ENCODE data around the gene SULF2. TPM values are rescaled to one million over a fixed set of nuclear protein-coding genes. Genes with fewer than 3 reads are reported as not detected.

Gene SULF2
- total and polyA plus RNA-seq, 2 experiments from 2014 or later: 49.0 to 66.6 TPM

DNA sequence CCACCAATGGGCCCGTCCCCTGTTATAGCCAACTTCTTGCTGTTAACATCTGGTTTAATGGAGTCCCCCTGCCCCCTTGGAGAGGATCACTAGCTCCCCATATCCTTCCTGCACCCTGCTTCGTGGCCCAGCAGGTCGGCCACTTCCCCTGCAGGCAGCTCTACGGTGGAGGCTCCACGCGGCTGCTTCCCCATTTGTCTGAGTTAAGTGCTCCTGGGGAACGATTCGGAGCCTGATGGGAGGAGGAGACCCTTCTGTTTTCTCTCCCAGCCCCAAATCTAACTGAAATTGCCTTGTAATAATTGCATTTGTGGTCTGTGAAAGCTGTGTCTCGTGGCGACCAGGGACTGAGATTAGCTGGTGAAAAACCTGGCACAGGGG is 74.6 kb downstream of the SULF2 start:
- H2AFZ ChIP-seq: no peak overlapping the region
- H3K36me3 ChIP-seq (replicated peaks; ENCODE audit: insufficient read depth, low read depth): no peaks in the 10 kb centered on the region
- no peak for TF ChIP-seq EZH2 (IDR thresholded peaks at IDR 0.05; ENCODE audit: borderline replicate concordance)
- TF ChIP-seq EZH2phosphoT487 (IDR thresholded peaks at IDR 0.05; ENCODE audit: low read depth, severe bottlenecking, unreplicated experiment): no peak
- TF ChIP-seq, protein P1, sequence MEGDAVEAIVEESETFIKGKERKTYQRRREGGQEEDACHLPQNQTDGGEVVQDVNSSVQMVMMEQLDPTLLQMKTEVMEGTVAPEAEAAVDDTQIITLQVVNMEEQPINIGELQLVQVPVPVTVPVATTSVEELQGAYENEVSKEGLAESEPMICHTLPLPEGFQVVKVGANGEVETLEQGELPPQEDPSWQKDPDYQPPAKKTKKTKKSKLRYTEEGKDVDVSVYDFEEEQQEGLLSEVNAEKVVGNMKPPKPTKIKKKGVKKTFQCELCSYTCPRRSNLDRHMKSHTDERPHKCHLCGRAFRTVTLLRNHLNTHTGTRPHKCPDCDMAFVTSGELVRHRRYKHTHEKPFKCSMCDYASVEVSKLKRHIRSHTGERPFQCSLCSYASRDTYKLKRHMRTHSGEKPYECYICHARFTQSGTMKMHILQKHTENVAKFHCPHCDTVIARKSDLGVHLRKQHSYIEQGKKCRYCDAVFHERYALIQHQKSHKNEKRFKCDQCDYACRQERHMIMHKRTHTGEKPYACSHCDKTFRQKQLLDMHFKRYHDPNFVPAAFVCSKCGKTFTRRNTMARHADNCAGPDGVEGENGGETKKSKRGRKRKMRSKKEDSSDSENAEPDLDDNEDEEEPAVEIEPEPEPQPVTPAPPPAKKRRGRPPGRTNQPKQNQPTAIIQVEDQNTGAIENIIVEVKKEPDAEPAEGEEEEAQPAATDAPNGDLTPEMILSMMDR (IDR thresholded peaks at IDR 0.05; ENCODE audit: poor library complexity): no peak
- H3K27me3 ChIP-seq: no peaks in the 10 kb centered on the region
- H4K20me1 ChIP-seq (ENCODE audit: insufficient read depth, poor library complexity, severe bottlenecking): no peaks in the 10 kb centered on the region
- H3K4me3 ChIP-seq: no peak overlapping the region
- 86% methylated on average over 10 of the region's 10 CpGs for WGBS (ENCODE audit: low lambda C conversion rate, missing lambda C conversion rate)
- no peaks in the 10 kb centered on the region for H3K79me2 ChIP-seq
- no peaks in the 10 kb centered on the region for H3K9me2 ChIP-seq (replicated peaks; ENCODE audit: insufficient read depth)
- no peak overlapping the region for H3K27ac ChIP-seq
- no peak overlapping the region for H3K4me2 ChIP-seq
- no peak for DNase-seq (ENCODE audit: low spot score)
- H3K4me1 ChIP-seq (ENCODE audit: insufficient read depth): peaks cover 9% of the 10 kb centered on the region
- no peaks in the 10 kb centered on the region for H3K9me3 ChIP-seq (ENCODE audit: low read depth)

DNA sequence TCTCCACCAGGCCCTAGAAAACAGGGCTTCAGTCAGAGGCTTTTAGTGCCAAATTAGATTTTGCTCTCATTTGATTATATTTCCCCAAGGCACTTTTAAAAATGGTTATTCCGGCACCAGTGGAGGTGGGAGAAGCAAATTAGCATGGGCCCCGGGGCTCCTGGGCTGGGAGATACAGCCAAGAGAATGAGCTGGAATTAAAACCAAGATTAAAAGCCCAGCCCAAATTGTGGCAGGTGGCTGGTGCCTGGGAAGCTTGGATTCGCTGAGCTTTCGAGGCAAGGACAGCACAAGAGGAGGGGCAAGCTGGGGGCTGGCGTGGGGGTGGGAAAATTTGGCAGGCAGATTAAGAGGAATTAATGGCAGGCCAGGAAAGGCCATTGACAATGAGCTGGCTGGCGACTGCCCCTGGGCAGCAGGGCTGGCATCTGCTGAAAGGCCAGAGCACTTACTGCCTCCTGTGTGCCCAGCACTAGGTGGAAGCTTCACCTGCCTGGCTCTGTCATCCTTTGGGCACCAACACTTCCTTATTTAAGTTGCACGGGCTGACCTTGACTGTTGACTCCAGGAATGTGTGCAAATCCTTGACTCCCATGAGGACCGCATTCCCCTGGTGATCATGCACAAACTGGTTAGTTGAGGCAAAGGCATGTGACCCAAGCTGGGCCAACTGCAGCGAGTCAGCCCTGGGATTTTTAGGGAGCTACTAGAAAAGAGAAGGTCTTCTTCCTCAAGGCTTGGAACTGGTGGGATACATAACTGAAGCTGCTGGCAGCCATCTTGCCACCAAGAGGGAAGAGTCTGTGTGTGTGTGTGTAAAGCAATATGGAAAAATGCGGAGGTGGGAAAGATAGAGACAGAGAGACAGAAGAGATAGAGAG is 76.1 kb downstream of the SULF2 start:
- no peak overlapping the region for H3K4me3 ChIP-seq
- no peak overlapping the region for H3K27ac ChIP-seq
- H2AFZ ChIP-seq: no peak overlapping the region
- no peaks in the 10 kb centered on the region for H3K79me2 ChIP-seq
- no peaks in the 10 kb centered on the region for H3K27me3 ChIP-seq
- H3K9me3 ChIP-seq (ENCODE audit: low read depth): no peaks in the 10 kb centered on the region
- TF ChIP-seq EZH2 (IDR thresholded peaks at IDR 0.05; ENCODE audit: borderline replicate concordance): no peak
- TF ChIP-seq EZH2phosphoT487 (IDR thresholded peaks at IDR 0.05; ENCODE audit: low read depth, severe bottlenecking, unreplicated experiment): no peak
- TF ChIP-seq, protein P1 (IDR thresholded peaks at IDR 0.05; ENCODE audit: poor library complexity): no peak
- H4K20me1 ChIP-seq (ENCODE audit: insufficient read depth, poor library complexity, severe bottlenecking): no peaks in the 10 kb centered on the region
- H3K4me1 ChIP-seq (ENCODE audit: insufficient read depth): peaks cover 9% of the 10 kb centered on the region
- H3K9me2 ChIP-seq (replicated peaks; ENCODE audit: insufficient read depth): no peaks in the 10 kb centered on the region
- no peak for DNase-seq (ENCODE audit: low spot score)
- no peaks in the 10 kb centered on the region for H3K36me3 ChIP-seq (replicated peaks; ENCODE audit: insufficient read depth, low read depth)
- 92% methylated on average over 10 of the region's 10 CpGs for WGBS (ENCODE audit: low lambda C conversion rate, missing lambda C conversion rate)
- no peak overlapping the region for H3K4me2 ChIP-seq

DNA sequence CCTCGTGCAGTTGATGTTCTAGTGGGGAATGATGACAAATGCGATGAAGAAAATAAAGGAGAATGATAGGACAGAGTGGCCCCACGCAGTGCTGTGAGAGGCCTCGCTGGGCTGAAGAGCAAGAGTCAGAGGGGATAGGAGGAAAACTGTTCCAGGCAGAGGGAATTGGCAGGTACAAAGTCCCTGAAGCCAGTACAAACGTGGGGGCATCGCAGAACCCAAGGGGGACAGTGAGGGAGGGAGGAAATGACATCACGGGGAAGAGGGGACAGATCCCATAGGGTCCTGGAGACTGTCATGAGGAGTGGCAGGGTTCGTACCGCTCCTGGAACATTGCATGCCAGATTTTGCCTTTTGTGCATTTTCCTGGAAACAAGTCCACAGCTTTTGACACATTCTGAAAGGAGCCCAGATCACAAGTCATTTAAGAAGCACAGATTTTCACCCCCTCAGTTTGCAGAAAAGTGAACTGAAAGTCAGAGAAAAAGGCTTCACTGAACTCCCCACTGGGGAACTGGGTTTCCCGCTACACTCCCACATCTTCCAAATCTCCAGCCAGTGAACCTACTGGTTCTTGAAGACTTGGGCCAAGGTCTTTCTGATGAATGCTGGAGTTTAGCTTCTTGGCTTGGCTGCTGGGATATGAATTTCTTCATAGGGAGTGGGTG is 77.0 kb downstream of the SULF2 start:
- TF ChIP-seq EZH2 (IDR thresholded peaks at IDR 0.05; ENCODE audit: borderline replicate concordance): no peak
- TF ChIP-seq EZH2phosphoT487 (IDR thresholded peaks at IDR 0.05; ENCODE audit: low read depth, severe bottlenecking, unreplicated experiment): no peak
- TF ChIP-seq, protein P1 (IDR thresholded peaks at IDR 0.05; ENCODE audit: poor library complexity): no peak
- H3K4me1 ChIP-seq (ENCODE audit: insufficient read depth): peaks cover 9% of the 10 kb centered on the region
- WGBS (ENCODE audit: low lambda C conversion rate, missing lambda C conversion rate): 84% methylated on average over 10 of the region's 10 CpGs
- H2AFZ ChIP-seq: no peak overlapping the region
- DNase-seq (ENCODE audit: low spot score): no peak
- H4K20me1 ChIP-seq (ENCODE audit: insufficient read depth, poor library complexity, severe bottlenecking): no peaks in the 10 kb centered on the region
- H3K79me2 ChIP-seq: no peaks in the 10 kb centered on the region
- H3K27me3 ChIP-seq: no peaks in the 10 kb centered on the region
- no peak overlapping the region for H3K4me3 ChIP-seq
- no peak overlapping the region for H3K4me2 ChIP-seq
- no peak overlapping the region for H3K27ac ChIP-seq
- no peaks in the 10 kb centered on the region for H3K36me3 ChIP-seq (replicated peaks; ENCODE audit: insufficient read depth, low read depth)
- H3K9me3 ChIP-seq (ENCODE audit: low read depth): no peaks in the 10 kb centered on the region
- no peaks in the 10 kb centered on the region for H3K9me2 ChIP-seq (replicated peaks; ENCODE audit: insufficient read depth)

Data from hepatocyte (in vitro differentiated cells).